Activated CD4-positive, alpha-beta T cell treated with anti-CD3 and anti-CD28 coated beads for 48 hours (primary cell): ENCODE results near the gene PLD1.

ENCODE experiments used
- DNase-seq: peaks from one replicate; pipeline ENCODE4 v3.0.0-alpha.2; 2020

Gene PLD1

DNA sequence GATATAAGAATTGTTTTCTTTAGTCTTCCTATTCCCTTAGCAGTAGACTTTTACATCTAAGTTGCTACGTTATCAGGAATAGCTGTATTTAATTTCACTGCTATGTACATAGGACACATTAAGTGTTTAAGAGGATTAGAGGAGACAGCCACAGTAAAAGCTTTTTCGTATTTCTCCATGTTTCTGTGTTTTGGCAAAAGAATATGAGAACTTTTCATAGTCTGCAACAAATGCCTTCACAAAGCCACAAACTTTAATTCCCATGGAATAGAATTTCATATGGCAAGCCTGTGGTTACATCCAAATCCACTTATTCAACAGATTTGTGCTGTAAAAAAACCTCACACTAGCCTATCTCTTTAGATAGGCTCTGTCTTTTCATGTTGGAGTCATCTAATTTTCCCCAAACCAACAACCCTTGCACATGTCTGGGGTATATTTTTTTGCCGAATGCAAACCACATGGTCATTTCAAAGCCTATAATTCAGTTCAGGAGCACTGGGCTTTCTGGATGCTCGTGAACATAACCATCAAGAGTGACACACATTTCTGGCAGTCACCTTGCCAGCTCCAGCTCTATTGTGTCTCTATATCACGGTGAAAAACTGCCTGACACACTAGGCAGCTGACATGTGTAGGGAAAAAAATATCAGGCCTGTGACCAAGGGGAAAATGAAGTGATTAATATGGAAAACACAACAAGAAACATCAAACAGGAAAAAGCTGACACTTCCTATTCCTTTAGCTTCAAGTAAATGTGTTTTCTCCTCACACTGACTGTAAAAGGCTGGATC is 19.2 kb downstream of the PLD1 start:
- no peak for DNase-seq

DNA sequence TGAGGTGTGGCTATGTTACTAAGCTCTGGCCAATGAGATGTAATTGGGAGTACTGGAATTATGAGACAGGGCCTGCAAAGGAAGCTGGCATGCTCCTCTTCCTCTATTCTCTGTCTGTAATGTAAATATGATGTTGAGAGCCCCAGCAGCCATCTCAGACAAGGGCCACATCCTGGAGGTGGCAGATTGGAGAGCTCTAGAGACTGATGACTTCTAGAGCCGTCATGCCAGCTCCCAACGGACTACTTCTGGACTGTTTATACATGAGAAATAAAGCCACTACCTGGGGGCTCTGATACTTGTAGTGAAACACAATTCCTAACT is 19.7 kb downstream of the PLD1 start:
- DNase-seq: no peak

DNA sequence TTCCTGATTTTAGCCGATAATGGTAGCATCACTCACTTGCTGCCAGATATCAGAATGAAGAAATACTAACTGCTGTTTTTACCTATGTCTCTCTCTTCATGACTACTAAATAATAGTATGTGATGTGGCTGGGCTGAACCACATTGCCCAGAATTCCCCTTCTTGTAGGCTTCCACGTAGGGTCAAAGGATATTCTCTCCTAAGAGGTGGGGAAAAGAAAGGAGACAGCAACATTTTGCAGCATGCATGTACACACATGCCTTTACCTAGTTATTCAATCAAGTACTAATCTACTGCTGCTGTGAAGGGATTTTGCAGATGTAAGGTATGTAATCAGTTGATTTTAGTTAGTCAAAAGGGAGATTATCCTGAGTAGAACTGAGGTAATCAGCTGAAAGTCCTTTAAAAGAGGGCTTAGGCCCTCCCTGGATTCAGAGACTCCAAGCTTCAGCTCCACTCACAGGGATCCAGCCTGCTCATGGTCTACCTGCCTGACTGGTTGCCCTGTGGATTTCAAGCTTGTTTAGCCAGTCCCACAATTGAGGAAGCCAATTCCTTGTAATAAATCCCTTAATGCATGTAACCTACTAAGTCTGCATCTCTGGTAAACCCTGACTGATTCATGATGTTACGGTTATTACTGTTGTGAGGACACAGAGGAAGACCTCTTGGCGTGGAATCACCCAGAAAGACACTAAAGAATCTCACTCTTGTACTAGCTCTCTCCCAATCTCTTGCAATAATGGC is 20.4 kb downstream of the PLD1 start:
- DNase-seq: no peak

DNA sequence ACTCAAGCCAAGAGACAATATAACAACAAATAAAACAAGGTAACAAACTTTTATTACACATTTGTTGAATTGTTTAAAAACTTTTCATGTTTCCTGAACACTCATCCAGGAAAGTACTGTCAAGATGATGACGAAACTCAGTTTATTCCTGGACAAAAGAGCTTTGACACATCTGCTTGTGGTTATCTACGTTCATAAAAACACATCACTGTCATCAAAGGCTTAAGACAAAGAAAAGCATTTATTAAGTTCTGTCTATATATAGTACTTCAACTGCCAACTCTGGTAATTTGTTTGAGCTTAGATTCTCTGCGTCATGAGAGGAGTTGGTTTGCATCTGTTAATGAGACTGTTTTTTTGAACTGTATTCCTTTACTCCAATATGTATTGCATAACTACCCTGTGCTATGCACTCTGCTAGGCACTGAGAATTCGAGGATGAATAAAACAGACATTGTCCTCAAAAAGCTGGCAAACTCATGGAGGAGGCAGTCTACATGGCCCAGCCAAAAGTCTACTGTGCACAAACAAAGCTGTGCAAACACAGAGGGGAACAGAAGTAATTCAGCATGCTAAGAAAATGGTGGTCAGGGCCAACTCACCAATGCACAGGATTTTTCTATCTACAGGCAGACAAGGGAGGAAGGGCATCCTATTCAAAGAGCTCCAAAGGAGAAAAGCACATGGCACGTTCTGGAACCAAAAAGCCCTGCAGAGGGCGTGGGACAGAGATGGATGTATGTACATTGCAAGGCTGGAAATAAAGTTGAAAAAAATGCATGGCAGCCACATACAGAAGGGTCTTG is 21.5 kb downstream of the PLD1 start:
- DNase-seq: no peak

DNA sequence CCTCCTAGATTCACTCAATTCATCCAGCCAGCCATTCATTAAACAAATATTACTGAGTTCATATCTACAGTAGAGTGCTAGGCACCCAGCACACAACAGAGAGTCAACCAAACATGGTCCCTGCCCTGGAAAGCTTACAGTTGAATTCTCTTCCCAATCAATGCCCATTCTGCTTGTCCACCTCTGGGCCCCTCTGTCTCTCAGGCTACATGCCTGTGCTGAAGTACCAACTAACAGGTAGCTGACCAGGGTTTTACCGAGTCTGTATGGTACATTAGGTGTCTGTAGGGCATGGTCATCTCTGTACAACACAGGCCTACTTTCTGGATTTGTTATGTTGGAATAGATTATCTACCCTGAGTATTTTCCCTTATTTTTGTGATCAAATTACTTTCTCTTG is 23.3 kb downstream of the PLD1 start:
- no peak for DNase-seq

DNA sequence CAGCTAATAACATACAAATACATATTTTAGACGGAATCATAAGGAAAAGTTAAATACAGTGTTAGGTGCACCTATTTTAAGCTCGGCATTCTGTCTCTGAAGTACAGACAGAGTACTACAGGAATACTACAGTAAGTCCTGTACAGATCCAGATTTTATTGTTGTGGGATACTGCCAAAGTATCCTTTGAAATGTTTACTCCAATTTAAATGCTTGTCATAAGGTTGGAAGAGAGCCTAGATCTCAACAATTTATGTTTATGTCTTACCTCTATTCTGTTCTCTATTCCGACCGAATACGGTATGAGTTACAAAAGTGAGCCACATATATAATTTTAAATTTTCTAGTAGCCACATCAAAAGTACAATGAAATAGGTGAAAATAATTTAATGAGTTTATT is 25.3 kb downstream of the PLD1 start:
- DNase-seq: no peak

DNA sequence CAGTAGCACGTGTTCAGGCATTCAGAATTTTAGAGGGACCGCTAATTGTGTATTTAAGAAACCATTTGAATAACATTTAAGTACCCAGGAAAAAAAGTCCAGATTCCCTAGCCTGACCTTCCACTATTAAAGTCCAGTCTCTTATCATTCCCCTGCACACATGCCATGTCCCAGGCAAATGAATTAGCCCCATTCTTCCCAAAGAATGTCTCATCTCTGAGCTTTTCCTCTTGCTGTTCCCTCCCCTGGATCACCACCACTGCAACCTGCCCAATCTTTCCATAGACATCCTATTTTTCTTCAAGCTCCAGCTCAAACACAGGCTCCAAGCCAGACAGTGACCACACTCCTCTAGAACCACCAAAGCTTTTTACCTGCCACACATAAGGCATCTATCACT is 25.9 kb downstream of the PLD1 start:
- no peak for DNase-seq

DNA sequence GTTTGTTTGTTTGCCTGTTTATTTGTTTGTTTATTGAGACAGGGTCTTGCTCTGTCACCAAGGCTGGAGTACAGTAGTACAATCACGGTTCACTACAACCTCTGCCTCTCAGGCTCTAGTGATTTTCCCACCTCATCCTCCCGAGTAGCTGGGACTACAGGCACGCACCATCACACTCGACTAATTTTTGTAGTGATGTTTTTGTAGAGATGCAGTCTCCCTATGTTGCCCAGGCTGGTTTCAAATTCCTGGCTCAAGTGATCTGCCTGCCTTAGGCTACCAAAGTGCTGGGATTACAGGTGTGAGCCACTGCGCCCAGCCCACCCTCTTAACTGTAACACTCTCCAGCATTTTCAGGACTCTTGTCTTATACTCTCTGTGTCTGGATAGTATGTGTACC is 26.7 kb downstream of the PLD1 start:
- no peak for DNase-seq

DNA sequence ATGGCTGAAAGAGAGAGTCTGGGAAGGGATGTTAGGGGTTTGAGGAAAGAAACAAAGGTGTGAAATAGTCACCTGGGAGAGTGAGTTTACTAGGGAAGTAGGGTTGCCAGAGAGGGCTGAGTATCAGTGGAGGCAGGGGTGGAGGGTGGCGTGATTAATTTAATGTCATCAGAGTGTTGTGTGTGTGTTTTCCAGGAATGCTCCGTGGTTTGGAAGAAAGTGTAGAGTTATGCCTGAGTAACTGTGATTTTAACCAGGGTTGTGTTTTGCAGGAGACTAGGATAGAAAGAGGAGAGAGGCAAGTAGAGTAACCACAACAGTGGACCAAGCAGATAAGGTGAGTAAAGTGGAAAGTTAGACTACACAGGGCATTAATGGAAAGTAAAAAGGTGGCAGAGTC is 27.2 kb downstream of the PLD1 start:
- DNase-seq: no peak

DNA sequence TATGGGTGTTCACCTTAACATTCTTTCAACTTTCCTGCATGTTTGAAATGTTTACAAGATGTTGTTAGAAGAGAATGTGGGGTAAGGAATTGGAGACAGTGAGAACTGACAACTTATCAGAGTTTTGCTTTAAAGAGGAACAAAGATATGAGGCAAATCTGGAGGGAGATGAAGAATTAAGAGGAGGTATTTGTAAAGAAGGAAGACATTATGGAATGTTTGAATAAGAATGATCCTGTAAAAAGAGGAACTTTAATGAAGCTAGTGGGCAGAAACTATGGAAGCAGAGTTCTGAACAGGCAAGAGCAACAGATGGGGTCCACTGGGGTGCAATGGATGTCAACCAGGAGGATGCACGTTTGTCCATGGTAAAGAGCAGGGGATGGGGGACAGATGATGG is 27.7 kb downstream of the PLD1 start:
- DNase-seq: no peak

DNA sequence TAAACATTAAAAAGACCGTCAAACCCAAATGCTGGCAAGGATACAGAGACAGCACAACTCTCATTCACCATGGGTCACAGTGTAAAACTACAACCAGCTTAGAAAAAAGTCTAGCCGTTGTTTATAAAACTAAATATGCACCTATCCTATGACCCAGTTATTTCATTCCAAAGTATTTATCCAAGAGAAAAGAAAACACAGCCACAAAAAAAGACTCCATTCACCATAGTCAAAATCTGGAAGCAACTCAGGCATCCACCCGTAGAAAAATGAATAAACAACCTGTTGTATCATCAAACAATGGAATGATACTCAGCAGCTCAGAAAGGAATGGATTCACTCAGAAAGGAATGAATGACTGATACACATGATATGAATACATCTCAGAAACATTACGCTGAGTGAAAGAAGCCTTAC is 28.6 kb downstream of the PLD1 start:
- DNase-seq: no peak

DNA sequence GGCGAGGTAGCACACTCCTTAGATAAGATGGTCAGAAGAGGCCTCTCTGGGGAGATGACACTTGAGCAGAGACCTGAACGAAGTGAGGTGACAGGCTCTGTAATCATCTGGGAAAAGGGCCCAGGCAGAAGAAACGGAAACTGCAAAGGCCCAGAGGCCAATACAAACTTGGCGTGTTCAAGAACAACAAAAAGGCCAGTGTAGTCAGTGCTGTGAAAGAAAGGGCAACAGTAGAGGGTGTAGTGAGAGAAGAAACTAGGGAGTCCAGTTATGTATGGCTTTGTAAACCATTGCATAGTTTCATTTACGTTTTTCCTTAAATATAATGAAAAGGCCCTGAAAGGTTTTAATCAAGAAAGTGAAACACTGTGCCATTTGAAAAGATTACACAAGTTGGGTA is 31.8 kb downstream of the PLD1 start:
- DNase-seq: no peak

DNA sequence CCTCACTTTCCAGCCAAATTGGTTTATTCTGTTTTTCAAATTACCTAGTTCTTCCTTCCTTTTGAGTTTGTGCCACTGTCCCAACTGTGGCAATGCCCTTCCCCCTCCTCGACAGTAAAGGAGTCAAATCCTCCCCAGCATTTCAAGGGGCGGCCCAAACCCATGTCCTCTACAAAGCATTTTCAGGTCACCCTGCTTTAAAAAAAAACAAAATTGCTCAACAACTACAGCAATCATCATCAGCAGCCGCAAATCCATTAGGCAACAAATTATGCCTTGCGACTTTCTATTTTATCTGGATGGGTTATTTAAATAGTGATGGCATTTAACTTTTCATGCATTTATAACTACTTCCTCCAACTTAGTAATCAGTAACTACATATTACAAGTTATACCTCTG is 32.7 kb downstream of the PLD1 start:
- no peak for DNase-seq

DNA sequence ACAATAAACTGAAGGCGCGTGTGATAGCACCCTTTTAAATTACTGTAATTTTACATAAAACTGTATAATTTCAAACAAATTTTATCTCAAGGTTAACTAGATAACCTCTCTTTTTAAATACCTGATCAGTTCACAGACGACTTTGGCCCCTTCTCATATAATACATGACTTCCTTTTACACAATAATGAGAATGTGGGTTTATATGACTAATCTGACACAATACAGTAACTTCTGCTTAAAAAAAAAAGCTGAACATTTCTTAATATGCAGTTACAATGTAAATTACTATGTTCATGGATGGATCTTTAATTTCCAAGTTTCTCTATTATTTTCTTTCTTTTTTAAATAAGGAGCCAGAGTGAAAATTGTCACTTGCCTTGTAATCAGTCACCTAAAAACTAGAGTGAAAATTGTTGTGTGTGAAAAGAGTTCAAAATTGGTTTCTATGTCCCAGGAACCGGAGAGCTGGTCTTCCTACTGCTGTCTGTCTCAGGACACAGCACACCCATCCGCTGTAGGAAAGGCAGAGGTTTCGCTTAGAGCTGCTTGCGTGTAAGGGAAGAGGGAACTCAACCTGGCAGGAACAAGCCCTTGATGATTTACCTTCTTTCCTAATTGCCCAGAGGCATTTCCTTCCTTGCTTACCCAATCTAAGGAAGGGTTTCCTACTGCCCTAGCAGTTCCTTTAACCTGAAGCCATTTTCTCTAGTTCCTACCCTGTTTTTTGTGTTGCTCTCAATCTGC is 33.3 kb downstream of the PLD1 start:
- DNase-seq: no peak

DNA sequence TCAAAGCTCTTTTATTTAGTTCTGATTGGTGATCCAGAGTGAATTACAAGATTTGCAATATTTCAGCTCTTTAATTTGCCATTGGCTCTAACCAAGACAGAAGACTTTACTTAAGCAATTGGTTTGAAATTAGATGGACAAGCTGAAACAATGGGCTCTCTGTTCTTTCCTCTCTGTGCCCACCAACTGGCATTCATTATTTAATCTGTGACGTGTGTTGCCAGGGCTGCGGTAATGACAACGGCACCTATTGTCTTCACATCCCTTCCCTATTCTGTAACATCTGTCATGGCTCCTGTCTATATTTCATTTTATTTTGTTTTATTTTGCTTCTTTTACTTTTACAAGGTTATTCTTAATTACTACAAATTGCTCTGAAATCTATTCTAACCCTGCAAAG is 33.9 kb downstream of the PLD1 start:
- DNase-seq: no peak

DNA sequence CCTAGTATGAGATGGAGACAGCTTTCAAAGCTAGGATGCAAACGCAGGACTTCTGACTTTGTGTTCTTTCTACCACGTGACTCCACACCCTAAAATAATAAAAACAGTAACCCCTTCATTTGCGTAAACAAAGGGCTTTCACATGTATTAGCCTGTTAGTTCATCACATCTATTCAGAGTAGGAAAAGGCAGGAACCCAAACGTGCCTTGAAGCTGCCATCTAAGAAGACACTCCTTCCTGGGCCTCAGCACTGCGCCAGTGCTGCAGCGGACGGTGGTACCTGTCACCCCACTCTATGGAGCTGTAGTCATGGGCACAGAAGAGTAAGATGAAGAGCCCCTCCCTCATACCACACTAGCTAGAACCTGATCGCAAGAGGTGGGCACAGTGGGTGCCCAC is 34.3 kb downstream of the PLD1 start:
- no peak for DNase-seq

DNA sequence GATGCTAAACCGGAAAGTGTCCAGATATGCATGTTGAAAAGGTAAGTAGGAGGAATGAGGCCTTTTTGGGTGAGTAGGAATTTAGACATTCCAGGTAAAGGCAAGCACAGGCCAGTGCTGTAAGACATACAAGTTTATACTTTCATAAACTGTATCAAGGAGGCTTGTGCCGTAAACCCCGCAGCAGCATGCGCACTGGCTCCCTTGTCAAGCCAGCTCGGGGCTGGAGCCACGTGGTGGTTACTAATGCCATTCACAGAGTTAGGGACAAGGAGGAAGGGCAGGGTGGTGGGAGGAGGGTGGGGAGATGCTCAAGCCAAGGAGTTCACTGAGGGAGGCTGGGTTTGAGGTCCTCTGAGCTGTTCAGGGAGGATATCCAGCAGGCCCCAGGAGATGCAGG is 35.8 kb downstream of the PLD1 start:
- no peak for DNase-seq

DNA sequence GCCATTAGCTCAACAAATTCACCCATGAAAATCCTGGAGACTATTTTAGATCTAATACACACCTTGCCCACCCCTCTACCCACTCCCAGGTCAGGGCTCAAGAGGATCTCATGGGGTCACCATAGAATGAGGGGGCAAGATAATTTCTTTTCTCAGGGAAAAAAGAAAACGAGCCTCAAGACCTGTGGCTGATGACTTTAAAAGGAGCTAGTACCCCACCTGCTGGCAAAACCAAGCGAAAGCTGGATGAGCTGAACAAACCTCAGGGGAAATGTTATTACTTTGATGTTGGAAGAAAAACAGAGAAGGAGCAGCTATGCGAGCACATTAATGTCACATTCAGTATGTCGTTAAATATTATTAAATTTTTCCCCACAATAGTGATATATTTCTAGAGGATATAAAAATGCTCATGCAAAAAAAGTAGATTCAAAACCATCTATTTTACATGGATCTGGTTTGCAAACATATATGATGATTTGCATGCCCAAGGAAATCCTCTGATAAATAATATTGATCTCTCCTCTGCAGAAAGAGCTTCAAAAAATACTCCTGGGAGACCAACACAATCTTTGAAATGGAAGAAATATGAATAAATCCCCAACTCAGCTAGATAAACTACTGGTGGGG is 37.7 kb downstream of the PLD1 start:
- DNase-seq: peak; percentile 62

DNA sequence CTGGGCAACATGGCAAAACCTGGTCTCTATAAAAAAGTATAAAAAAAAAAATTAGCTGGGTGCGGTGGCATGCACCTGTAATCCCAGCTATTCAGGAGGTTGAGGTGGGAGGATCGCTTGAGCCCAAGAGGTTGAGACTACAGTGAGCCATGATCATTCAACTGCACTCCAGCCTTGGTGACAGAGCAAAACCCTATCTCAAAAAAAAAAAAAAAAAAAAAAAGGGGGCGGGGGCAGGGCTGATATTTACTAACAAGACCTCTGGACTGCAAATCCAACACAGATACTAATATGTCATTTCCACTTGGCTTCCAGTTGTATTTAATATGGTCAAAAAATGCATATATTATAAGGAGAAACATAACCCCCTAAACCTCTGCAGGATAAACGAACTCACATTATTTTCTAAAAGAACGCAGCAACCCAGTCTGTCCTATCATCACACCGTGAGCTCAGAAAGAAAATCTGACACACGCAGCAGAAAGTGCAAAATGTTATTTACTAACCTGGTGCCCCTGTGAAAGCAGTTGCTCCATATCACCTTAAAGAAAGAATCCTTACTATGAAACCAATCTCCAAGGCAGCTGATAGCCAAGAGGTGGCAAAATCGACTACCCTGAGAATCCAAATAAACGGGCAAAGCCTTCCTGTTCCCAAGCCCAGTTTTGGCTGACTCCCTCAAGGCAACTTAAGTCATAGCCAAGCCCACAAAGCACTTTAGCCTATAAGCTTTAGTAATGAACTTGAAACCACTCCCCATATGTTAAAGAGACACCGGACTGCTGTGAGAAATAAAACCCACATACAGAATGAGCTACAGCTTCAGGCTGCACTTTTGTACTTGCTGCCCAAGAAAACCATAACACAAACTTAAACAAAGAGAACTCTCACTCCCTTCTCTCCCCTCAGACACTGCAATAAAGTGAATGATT is 39.3 kb downstream of the PLD1 start:
- DNase-seq: no peak

DNA sequence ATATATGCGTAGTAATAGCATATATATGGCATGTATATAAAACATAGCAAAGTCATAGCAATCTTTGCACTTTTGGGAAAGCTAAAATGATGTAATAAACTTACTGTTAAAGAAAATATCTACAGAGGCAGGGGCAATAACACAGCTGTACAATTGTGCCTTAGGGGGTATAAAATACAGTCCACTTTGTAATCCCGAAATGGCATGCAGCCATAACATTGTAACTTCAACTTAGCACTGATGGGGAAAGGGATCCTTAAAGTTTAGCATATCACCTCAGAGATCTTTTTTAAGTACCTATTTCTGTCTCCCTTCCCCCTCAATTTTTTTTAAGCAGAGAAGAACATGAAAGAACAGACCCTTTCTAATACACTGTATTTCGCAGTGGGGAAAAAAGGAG is 40.8 kb downstream of the PLD1 start:
- no peak for DNase-seq

DNA sequence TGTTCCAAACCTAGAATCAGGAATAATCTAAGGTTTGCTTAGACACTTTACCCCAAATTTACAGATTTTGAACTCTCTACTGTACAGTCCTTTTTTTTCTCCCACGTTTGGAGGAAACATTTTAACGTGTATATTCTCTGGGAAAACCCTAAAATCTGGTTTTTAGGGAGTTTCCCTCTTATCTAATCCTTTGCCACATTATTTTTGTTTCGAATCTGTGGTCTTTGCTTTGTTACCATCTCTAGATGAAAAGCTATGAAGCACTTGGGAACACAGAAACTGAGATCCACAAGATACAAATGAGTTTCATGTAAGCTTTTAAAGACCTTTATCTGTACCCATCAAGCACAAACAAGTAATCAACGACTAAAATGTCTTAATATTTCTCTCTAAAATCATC is 41.3 kb downstream of the PLD1 start:
- no peak for DNase-seq
